Activated CD8-positive, alpha-beta memory T cell treated with anti-CD3 and anti-CD28 coated beads, Interleukin-2, amount 50 U/mL, for 24 hours (primary cell): ENCODE results near the gene NUF2.

Experiments
- DNase-seq: peaks from one replicate; pipeline ENCODE4 v3.0.0-alpha.2; 2020; ENCODE audit errors: extremely low read depth

NUF2 gene

DNA sequence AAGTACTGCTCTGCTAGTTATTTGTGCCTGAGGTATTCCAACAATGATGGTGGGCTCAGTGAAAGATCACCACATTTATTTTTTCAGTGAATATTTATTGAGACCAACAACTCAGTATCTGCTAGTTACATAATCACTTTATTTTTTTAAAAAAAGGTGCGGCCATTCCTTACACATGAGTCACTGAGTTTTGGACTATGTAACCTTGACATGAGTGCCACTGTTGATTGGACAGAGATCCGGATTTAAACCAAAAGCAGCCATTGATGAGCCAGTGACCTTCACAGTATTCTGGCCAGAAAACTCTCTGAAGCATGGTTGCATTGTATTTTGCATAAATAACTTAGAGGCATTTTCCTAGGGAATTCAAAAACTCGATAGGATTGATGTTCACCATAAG, 79.5 kb downstream of the NUF2 start:
- no peak for DNase-seq
